Loucy (cell line): ENCODE data around the gene FKBP1B.

Experiments
- CTCF ChIP-seq: fragments of 200-600 bp; sonication (generic); conservative IDR thresholded peaks from 2 replicates; pipeline ENCODE4 v1.5.1; 2014; ENCODE audit warnings: mild to moderate bottlenecking, antibody characterized with exemption, low read length
- EZH2phosphoT487 ChIP-seq: fragments of 200-600 bp; IDR thresholded peaks from 2 replicates; pipeline ENCODE4 v1.6.1; 2018; ENCODE audit warnings: antibody characterized with exemption, mild to moderate bottlenecking, moderate library complexity, borderline replicate concordance

GRCh38 chr2:24019729-24020128 is 29.8 kb upstream of the FKBP1B start:
- no peak for TF ChIP-seq CTCF
- TF ChIP-seq EZH2phosphoT487, result no peak
